GM12801 (cell line): ENCODE data around the gene SET.

Experiments
- TF ChIP-seq, protein P1 (sequence below): IDR thresholded peaks from one replicate; pipeline ENCODE4 v1.5.1; 2011; ENCODE audit warnings: control low read depth; ENCODE audit not compliant: insufficient read length; ENCODE audit errors: extremely low read depth

Gene SET

GRCh38 chr9:128733256-128733655 is 44.2 kb downstream of the SET start:
- TF ChIP-seq, protein P1, sequence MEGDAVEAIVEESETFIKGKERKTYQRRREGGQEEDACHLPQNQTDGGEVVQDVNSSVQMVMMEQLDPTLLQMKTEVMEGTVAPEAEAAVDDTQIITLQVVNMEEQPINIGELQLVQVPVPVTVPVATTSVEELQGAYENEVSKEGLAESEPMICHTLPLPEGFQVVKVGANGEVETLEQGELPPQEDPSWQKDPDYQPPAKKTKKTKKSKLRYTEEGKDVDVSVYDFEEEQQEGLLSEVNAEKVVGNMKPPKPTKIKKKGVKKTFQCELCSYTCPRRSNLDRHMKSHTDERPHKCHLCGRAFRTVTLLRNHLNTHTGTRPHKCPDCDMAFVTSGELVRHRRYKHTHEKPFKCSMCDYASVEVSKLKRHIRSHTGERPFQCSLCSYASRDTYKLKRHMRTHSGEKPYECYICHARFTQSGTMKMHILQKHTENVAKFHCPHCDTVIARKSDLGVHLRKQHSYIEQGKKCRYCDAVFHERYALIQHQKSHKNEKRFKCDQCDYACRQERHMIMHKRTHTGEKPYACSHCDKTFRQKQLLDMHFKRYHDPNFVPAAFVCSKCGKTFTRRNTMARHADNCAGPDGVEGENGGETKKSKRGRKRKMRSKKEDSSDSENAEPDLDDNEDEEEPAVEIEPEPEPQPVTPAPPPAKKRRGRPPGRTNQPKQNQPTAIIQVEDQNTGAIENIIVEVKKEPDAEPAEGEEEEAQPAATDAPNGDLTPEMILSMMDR: no peak

DNA sequence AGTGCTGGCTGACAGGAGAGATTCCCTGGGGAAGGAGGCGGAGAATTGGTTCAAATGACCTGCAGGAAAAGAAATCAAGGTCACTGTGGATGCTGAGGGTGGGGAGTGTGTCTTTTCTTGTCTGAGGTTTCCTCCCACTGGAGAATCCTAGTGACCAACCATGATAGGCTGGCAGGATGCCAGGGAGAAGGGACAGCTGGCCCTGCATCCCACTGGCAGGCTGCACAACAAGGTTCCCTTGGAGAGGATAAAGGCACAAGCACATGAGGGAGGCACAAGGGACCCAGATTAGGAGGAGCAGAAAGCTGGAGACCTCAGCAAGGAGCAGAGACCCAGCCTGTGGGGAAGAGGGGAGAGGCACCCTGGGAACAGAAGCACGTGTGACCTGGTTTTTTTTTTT is 46.4 kb downstream of the SET start:
- TF ChIP-seq, protein P1: no peak

GRCh38 chr9:128742401-128742800 is 53.4 kb downstream of the SET start:
- TF ChIP-seq, protein P1: no peak

DNA sequence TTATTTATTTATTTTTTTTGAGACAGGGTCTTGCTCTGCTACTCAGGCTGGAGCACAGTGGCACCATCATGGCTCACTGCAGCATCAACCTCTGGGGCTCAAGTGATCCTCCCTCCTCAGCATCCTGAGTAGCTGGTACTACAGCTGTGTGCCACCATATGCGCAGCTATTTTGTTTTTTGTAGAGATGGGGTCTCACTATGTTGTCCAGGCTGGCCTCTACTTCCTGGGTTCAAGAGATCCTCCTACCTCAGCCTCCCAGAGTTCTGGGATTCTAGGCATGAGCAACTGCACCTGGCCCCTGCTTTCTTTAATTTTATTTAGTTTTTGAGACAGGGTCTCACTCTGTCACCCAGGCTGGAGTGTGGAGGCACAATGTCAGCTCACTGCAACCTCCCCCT is 54.4 kb downstream of the SET start:
- TF ChIP-seq, protein P1: no peak
